Stomach smooth muscle (tissue), 2 donors: Measurements from ENCODE around the gene POLR1A.

Source experiments
- H3K27ac ChIP-seq: one replicate; pipeline ENCODE4 v1.7.0; 2013; ENCODE audit warnings: mild to moderate bottlenecking, low read length, inconsistent platforms
- H3K27me3 ChIP-seq, 2 donors: one replicate each; pipeline ENCODE4 v1.7.0; 2013; ENCODE audit warnings: low read length in 2 of 2; ENCODE audit not compliant: insufficient read depth in 2 of 2, control insufficient read depth in 1 of 2
- H3K36me3 ChIP-seq, 2 donors: one replicate each; pipeline ENCODE4 v1.7.0; 2013; ENCODE audit warnings: low read length in 2 of 2; ENCODE audit not compliant: control insufficient read depth in 2 of 2, insufficient read depth in 2 of 2
- H3K4me1 ChIP-seq: one replicate; pipeline ENCODE4 v1.7.0; 2013; ENCODE audit warnings: low read length; ENCODE audit not compliant: control insufficient read depth, insufficient read depth
- H3K4me3 ChIP-seq, 2 donors: one replicate each; pipeline ENCODE4 v1.7.0; 2013; ENCODE audit warnings: low read length in 2 of 2
- H3K9ac ChIP-seq, 2 donors: one replicate each; pipeline ENCODE4 v1.7.0; 2013; ENCODE audit warnings: low read length in 2 of 2, mild to moderate bottlenecking in 1 of 2
- H3K9me3 ChIP-seq, 2 donors: one replicate each; pipeline ENCODE4 v1.7.0; 2013; ENCODE audit warnings: low read length in 2 of 2; ENCODE audit not compliant: control insufficient read depth in 2 of 2
- donor health status: healthy.
- donor health status: Pancreatic carcinoma.

POLR1A gene

DNA sequence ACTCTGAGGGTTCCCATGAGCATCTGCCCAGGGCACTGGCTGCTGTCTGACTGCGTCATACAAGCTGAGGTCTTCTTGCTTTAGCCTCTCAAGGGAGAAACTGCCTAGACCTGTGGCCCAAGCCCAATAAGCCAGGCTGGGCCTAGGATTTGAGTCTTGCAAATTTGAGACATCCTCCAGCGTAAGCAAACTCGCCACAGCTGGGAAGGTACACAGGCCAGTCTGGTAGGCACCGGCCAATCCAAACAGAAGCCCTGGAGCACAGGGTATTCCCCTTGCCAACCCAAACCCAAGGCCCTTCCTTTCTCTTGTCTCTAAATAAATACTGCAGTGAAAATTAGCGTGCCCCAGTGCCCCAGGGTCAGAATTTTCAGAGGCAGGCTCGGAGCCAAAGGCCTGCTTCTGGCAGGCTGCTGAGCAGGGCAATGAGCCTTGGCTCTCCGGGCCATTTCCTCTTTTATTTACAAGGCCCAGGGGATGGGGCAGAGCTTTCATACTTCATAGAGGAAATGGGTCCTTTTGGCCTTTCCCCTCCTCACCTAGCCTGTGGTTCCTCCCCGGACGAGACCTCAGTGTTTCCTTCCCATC lies 33.3 kb downstream of the POLR1A start:
- Histone ChIP-seq H3K36me3 (peaks cover 53 to 54% of the 10 kb centered on the region in 2 donors), H3K9me3 (no peaks in the 10 kb centered on the region), H3K4me3 (peak overlapping the region in 1 of 2 donors; percentile 22), H3K4me1 (peaks cover 16% of the 10 kb centered on the region), H3K27me3 (no peaks in the 10 kb centered on the region), H3K27ac (peak overlapping the region; percentile 73), H3K9ac (peak overlapping the region in 1 of 2 donors; percentile 13)

DNA sequence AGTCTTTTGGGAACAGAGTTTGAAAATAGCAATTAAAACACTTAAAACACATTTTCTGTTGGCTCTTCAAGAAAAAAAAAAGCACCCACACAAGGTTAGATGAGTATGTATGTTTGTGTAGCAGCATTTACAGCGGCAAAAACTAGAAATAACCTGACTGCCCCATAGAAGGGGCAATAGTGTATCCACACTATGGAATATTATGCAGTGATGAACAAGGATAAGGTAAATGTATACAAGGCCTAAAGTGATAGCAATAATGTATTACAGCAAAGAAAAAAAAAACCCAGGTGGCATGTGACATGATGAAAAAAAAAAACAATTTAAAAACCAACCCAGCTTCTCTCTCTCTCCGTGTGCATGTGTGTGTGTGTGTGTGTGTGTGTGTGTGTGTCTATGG lies 34.8 kb downstream of the POLR1A start:
- Histone ChIP-seq H3K4me1 (peaks cover 19% of the 10 kb centered on the region), H3K4me3 (no peak overlapping the region), H3K27ac (no peak overlapping the region), H3K36me3 (peaks cover 42 to 43% of the 10 kb centered on the region in 2 donors), H3K27me3 (no peaks in the 10 kb centered on the region), H3K9ac (no peak overlapping the region), H3K9me3 (no peaks in the 10 kb centered on the region)

DNA sequence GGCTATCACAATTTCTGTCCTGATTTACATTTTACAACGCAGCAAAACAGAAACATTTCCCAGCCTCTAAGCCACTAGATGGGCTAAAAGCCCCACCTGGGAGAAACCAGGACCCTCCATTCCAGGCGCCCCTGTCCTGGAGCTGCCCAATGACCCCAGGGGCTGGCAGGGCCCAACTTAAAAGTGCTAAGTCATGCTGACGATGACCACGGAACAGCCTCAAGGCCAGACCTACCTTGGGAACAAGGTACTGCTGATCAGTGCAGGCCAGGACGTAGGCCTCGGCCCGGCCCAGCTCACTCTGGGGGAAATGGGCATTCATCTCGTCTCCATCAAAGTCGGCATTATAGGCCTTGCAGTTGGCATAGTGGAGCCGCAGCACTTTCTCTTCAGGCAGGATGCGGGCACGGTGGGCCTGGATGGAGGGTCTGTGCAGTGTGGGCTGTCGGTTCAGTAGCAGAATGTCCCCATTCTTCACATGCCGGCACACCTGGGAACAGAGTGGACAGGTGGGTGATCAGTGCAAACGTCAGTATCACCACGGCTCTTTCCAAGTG lies 35.8 kb downstream of the POLR1A start:
- Histone ChIP-seq H3K27me3 (no peaks in the 10 kb centered on the region), H3K36me3 (peaks cover 49 to 51% of the 10 kb centered on the region in 2 donors), H3K4me1 (peaks cover 21% of the 10 kb centered on the region), H3K4me3 (no peak overlapping the region), H3K9ac (peak overlapping the region in 1 of 2 donors; percentile 21), H3K9me3 (no peaks in the 10 kb centered on the region), H3K27ac (no peak overlapping the region)

DNA sequence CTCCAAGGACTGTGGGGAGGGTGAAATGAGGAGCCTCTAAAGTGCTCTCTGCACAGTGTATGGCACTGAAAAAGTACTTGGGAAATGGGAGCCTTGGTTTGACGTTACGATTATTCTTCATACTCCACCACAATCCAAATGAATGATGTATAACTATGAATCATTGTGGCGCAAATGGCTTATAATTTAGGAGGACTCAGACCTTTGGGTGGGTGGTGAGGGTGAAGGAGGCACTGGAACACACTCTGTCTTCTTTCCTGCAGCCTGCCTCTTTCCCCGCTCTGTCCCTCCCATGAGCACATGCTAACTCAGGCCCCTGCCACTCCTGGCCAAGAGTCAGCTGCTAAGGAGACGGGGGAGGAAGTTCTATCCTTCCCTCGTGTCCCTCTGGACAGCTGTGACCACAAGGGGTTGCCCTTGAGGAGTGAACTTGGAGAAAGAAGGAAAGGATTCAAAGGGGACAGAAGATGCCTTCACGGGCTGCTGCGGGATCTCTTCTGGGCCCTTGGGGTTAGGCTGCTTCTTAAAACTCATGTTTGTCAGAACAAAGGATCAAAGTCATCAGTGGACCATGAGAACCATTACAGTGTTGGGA lies 36.5 kb downstream of the POLR1A start:
- Histone ChIP-seq H3K4me1 (peaks cover 21% of the 10 kb centered on the region), H3K4me3 (no peak overlapping the region), H3K27me3 (no peaks in the 10 kb centered on the region), H3K27ac (no peak overlapping the region), H3K36me3 (peaks cover 47 to 50% of the 10 kb centered on the region in 2 donors), H3K9ac (no peak overlapping the region), H3K9me3 (no peaks in the 10 kb centered on the region)

DNA sequence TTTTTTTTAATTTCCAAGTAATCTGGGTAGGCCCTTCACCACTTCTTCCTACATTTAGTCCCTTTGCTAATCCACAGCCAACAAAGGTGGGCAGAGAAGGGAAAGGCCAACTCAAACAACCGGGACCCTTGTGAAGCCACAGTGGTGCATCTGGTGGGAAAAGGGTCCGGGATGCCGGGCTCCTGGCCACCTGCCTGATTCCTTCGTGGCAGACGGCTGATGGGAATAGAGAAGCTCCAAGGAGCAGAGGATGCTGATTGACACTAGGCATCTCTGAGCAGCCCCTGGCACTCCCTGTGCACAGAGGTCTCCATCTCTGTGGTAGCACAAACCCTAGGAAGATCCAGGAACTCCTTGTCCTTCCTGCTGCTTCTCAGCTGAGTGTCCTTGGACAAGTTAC lies 37.0 kb downstream of the POLR1A start:
- H3K9ac ChIP-seq = no peak overlapping the region
- no peak overlapping the region for H3K4me3 ChIP-seq
- H3K27me3 ChIP-seq = no peaks in the 10 kb centered on the region
- no peaks in the 10 kb centered on the region for H3K9me3 ChIP-seq
- H3K4me1 ChIP-seq = peaks cover 21% of the 10 kb centered on the region
- H3K27ac ChIP-seq = no peak overlapping the region
- peaks cover 45 to 46% of the 10 kb centered on the region in 2 donors for H3K36me3 ChIP-seq

DNA sequence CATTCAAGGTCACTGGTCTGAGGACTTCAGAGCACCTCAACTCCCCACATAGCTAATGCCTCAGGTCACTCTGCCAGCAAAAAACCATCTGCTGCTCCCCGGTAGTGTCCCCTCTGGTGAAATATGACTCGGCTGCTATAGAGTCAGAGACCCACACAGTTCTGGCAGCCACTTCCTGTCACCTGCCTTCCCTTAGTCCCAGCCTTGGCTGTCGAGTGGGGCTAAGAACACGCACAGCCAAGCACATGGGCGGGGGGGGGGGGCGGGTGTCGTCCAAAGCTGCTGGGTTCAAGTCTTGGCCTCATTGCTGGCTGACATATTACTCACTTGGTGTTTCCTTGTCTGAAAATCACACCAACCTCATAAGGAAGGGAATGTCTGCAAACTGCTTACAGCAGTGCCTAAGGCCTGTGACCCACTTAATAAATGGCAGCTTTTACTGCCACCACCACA lies 37.5 kb downstream of the POLR1A start:
- Histone ChIP-seq H3K36me3 (peaks cover 42 to 44% of the 10 kb centered on the region in 2 donors), H3K4me1 (peaks cover 21% of the 10 kb centered on the region), H3K27ac (no peak overlapping the region), H3K9ac (no peak overlapping the region), H3K4me3 (no peak overlapping the region), H3K27me3 (no peaks in the 10 kb centered on the region), H3K9me3 (no peaks in the 10 kb centered on the region)

DNA sequence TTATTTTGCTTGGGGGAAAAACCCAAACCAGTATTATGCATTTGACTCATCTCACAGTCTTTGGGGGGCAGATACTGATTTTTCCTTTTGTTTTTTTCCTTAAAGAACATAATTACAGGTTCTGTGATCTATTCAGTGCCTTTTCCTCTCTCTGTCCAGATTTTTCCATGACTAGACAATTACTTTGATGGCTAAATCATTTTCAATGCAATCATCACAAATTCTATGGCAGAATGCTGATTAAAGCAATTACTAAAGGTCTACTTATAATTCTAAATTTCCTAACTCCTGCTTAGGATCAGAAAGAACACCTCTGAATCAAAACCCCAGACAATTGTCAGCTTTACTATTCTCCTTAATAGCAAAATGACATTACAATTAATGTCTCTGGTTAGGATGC lies 38.8 kb downstream of the POLR1A start:
- no peaks in the 10 kb centered on the region for H3K9me3 ChIP-seq
- H3K36me3 ChIP-seq = peaks cover 42 to 44% of the 10 kb centered on the region in 2 donors
- peaks cover 9% of the 10 kb centered on the region for H3K4me1 ChIP-seq
- H3K27ac ChIP-seq = no peak overlapping the region
- H3K27me3 ChIP-seq = no peaks in the 10 kb centered on the region
- no peak overlapping the region for H3K4me3 ChIP-seq
- no peak overlapping the region for H3K9ac ChIP-seq

DNA sequence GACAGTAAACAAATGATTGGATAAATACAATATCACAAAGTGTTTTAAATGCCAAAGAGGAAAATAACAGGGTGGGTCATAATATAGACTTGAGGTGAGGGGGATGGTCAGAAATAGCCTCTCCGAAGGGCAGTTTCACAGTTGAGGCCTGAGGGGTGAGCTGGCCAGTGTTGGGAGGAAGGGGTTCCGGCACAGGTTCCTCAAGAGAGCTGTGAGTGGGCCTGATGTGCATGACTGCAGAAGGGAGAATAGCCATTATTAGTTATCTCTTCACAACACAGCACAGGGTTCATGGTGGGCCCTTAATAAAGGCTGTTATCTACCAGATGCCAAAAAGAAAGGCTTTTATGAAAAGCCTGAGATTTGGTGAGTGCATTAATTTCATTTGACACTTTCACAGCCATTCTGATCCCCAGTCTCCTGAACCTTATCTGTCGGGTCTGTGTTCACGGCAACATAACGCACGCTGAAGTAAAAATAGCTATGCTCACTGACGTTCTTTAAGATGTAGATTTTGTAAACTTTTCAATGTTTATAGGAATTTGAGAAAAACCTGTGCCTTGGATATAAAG lies 39.6 kb downstream of the POLR1A start:
- Histone ChIP-seq H3K36me3 (peaks cover 40 to 42% of the 10 kb centered on the region in 2 donors), H3K27me3 (no peaks in the 10 kb centered on the region), H3K9ac (no peak overlapping the region), H3K9me3 (no peaks in the 10 kb centered on the region), H3K27ac (peak overlapping the region; percentile 49), H3K4me3 (no peak overlapping the region), H3K4me1 (peaks cover 9% of the 10 kb centered on the region)

DNA sequence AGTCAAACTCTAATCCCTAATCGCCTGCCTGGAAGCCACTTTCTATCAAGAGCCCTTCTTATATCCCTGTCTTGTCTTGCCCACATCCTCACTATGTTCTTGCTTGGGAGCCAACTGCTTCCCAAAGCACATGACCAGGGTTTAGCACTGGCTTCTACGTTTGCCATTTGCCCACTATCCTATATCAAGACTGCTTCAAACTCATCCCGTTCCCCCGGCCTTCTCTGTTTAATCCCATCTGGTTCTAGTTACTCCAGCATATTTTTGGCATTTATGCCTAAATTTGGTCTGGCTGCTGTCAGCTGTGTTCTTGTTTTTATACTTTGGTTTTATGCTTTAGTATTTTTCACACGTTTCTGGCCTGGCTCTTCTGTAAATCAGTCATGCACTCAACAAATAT lies 40.2 kb downstream of the POLR1A start:
- H3K27ac ChIP-seq = peak overlapping the region; percentile 49
- no peak overlapping the region for H3K9ac ChIP-seq
- peaks cover 9% of the 10 kb centered on the region for H3K4me1 ChIP-seq
- H3K27me3 ChIP-seq = no peaks in the 10 kb centered on the region
- no peak overlapping the region for H3K4me3 ChIP-seq
- peaks cover 40 to 43% of the 10 kb centered on the region in 2 donors for H3K36me3 ChIP-seq
- H3K9me3 ChIP-seq = no peaks in the 10 kb centered on the region

DNA sequence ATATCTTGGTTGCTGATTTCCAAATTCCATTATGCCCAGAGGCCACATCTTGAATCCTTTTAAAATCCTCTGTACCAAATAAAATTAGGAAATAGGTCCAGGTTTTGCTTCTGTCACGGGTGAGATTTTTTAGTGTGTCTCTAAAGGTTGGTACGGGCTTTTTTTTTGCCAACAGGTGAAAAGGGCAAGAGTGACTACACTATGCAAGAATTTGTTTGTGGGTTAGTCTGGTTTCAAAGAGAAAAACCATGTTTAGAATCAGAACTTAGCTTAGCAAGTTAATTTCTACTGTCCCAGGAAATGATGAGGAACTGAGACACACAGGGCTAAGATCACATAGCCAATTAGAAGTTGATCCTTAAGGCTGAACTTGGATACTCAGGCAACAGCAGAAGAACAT lies 41.7 kb downstream of the POLR1A start:
- peaks cover 9% of the 10 kb centered on the region for H3K4me1 ChIP-seq
- no peak overlapping the region for H3K4me3 ChIP-seq
- peaks cover 34 to 36% of the 10 kb centered on the region in 2 donors for H3K36me3 ChIP-seq
- no peak overlapping the region for H3K9ac ChIP-seq
- no peaks in the 10 kb centered on the region for H3K9me3 ChIP-seq
- no peaks in the 10 kb centered on the region for H3K27me3 ChIP-seq
- H3K27ac ChIP-seq = no peak overlapping the region

DNA sequence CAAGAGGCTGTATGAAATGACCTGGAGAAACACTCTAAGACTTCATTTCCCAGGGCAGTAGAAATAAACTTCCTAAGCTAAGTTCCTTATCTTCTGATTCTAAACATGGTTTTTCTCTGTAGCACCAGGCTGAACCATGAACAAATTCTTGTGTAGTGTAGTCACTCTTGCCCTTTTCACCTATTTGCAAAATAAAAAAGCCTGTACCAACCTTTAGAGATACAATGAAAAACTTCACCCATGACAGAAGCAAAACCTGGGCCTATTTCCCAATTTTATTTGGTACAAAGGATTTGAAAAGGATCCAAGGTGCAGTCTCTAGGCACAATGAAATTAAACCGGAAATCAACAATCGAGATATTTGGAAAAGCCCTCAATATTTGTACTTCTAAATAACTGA lies 43.6 kb downstream of the POLR1A start:
- Histone ChIP-seq H3K36me3 (peaks cover 28 to 29% of the 10 kb centered on the region in 2 donors), H3K27me3 (no peaks in the 10 kb centered on the region), H3K27ac (no peak overlapping the region)

More for the DNA sequence above, 43.6 kb downstream of the POLR1A start:
- Histone ChIP-seq H3K4me1 (peaks cover 5% of the 10 kb centered on the region), H3K9ac (no peak overlapping the region), H3K4me3 (no peak overlapping the region), H3K9me3 (no peaks in the 10 kb centered on the region)
